GM10847 (cell line): ENCODE results near the gene RANBP9.

Experiments used
- POLR2A ChIP-seq: IDR thresholded peaks from 2 replicates; pipeline ENCODE4 v1.6.1; 2011; ENCODE audit not compliant: insufficient read length; ENCODE audit errors: extremely low read depth

RANBP9 gene

GRCh38 chr6:13655700-13656099, 55.9 kb downstream of the RANBP9 start:
- no peak for TF ChIP-seq POLR2A

GRCh38 chr6:13654496-13654895, 57.1 kb downstream of the RANBP9 start:
- no peak for TF ChIP-seq POLR2A

- TF ChIP-seq POLR2A, result no peak
Measured at GRCh38 chr6:13653296-13653695, 58.3 kb downstream of the RANBP9 start.

GRCh38 chr6:13649393-13649792, 62.2 kb downstream of the RANBP9 start:
- no peak for TF ChIP-seq POLR2A

GRCh38 chr6:13648850-13649249, 62.8 kb downstream of the RANBP9 start:
- no peak for TF ChIP-seq POLR2A

GRCh38 chr6:13643125-13643524, 68.5 kb downstream of the RANBP9 start:
- TF ChIP-seq POLR2A, result no peak

- no peak for TF ChIP-seq POLR2A
Measured at GRCh38 chr6:13641315-13641714, 70.3 kb downstream of the RANBP9 start.

GRCh38 chr6:13638626-13639025, 73.0 kb downstream of the RANBP9 start:
- TF ChIP-seq POLR2A, result no peak

GRCh38 chr6:13638014-13638413, 73.6 kb downstream of the RANBP9 start:
- no peak for TF ChIP-seq POLR2A

GRCh38 chr6:13635948-13636658, 75.5 kb downstream of the RANBP9 start:
- no peak for TF ChIP-seq POLR2A

- no peak for TF ChIP-seq POLR2A
Measured at GRCh38 chr6:13633343-13633742, 78.3 kb downstream of the RANBP9 start.

- no peak for TF ChIP-seq POLR2A
Measured at GRCh38 chr6:13630499-13630898, 81.1 kb downstream of the RANBP9 start.

GRCh38 chr6:13629459-13630116, 82.0 kb downstream of the RANBP9 start:
- TF ChIP-seq POLR2A, result no peak

- TF ChIP-seq POLR2A, result no peak
Measured at GRCh38 chr6:13624871-13625288, 86.8 kb downstream of the RANBP9 start.

- no peak for TF ChIP-seq POLR2A
Measured at GRCh38 chr6:13617066-13617465, 94.6 kb downstream of the RANBP9 start.

GRCh38 chr6:13615792-13616120, 95.9 kb downstream of the RANBP9 start:
- no peak for TF ChIP-seq POLR2A
